GM19025 (cell line): ENCODE measurements around the gene DPP10.
"Not testable (repeated sequence)": the region's sequence is repeated elsewhere in the genome, so short reads cannot be mapped to it uniquely, and the experiment has no call there.

Source experiments
- ATAC-seq: cut with Tn5 transposase; IDR thresholded peaks from one replicate; pipeline ENCODE4 v1.9.1; 2021; ENCODE audit warnings: mild to moderate bottlenecking, low read depth, moderate library complexity; ENCODE audit not compliant: unreplicated experiment

Gene DPP10

GRCh38 chr2:115369400-115369799, 927.0 kb downstream of the DPP10 start:
- ATAC-seq = no peak

- ATAC-seq = no peak
These were observed 932.5 kb downstream of the DPP10 start for GRCh38 chr2:115374981-115375380.

- ATAC-seq = no peak
These were observed 942.0 kb downstream of the DPP10 start for GRCh38 chr2:115384399-115384798.

GRCh38 chr2:115386465-115386864, 944.0 kb downstream of the DPP10 start:
- ATAC-seq = no peak

- ATAC-seq = no peak
These were observed 946.6 kb downstream of the DPP10 start for GRCh38 chr2:115389024-115389423.

GRCh38 chr2:115389898-115390565, 947.6 kb downstream of the DPP10 start:
- ATAC-seq = no peak

- ATAC-seq = no peak
These were observed 954.1 kb downstream of the DPP10 start for GRCh38 chr2:115396579-115396978.

GRCh38 chr2:115400940-115401339, 958.5 kb downstream of the DPP10 start:
- no peak for ATAC-seq

GRCh38 chr2:115412501-115412900, 970.1 kb downstream of the DPP10 start:
- no peak for ATAC-seq

GRCh38 chr2:115413791-115414190, 971.4 kb downstream of the DPP10 start:
- no peak for ATAC-seq

- ATAC-seq = no peak
These were observed 972.0 kb downstream of the DPP10 start for GRCh38 chr2:115414466-115414865.

- no peak for ATAC-seq
These were observed 979.7 kb downstream of the DPP10 start for GRCh38 chr2:115422004-115422634.

GRCh38 chr2:115427436-115427835, 985.0 kb downstream of the DPP10 start:
- no peak for ATAC-seq

GRCh38 chr2:115440746-115441145, 998.3 kb downstream of the DPP10 start:
- not testable (repeated sequence) for ATAC-seq

GRCh38 chr2:115443539-115444185, 1001.2 kb downstream of the DPP10 start:
- ATAC-seq = no peak

GRCh38 chr2:115460008-115460407, 1017.6 kb downstream of the DPP10 start:
- no peak for ATAC-seq

GRCh38 chr2:115480741-115481140, 1038.3 kb downstream of the DPP10 start:
- no peak for ATAC-seq

- ATAC-seq = no peak
These were observed 1039.4 kb downstream of the DPP10 start for GRCh38 chr2:115481842-115482241.

GRCh38 chr2:115483666-115484065, 1041.2 kb downstream of the DPP10 start:
- ATAC-seq = no peak

- no peak for ATAC-seq
These were observed 1042.0 kb downstream of the DPP10 start for GRCh38 chr2:115484486-115484885.

- ATAC-seq = no peak
These were observed 1042.5 kb downstream of the DPP10 start for GRCh38 chr2:115484983-115485382.
